Omental fat pad (tissue), 4 donors: ENCODE measurements around the gene POLK. TPM values are rescaled to one million over a fixed set of nuclear protein-coding genes. Genes with fewer than 3 reads are reported as not detected.

ENCODE experiments used
- ATAC-seq: fragments of 150-250 bp; one replicate; pipeline ENCODE4 v1.9.1; 2016; ENCODE audit warnings: mild to moderate bottlenecking, moderate library complexity; ENCODE audit not compliant: low FRiP score
- DNase-seq: peaks from one replicate; pipeline ENCODE4 v3.0.0-alpha.2; 2019; ENCODE audit warnings: low spot score
- total RNA-seq, 4 donors: library from RNA; depleted of rRNA; stranded (reverse); fragments of >200 nt; gene quantifications; one replicate each; pipeline ENCODE4 v1.1.0, GENCODE V29; 2016
- TF ChIP-seq, protein P1 (sequence below), 3 donors: fragments of 450-650 bp; IDR thresholded peaks; one replicate each; pipeline ENCODE4 v1.5.1; 2016 to 2017; ENCODE audit warnings: antibody characterized with exemption in 3 of 3, mild to moderate bottlenecking in 3 of 3, moderate library complexity in 2 of 3

The POLK gene
- total RNA-seq, 4 donors from 2014 or later = 32.2 to 51.4 (median 37.0) TPM

DNA sequence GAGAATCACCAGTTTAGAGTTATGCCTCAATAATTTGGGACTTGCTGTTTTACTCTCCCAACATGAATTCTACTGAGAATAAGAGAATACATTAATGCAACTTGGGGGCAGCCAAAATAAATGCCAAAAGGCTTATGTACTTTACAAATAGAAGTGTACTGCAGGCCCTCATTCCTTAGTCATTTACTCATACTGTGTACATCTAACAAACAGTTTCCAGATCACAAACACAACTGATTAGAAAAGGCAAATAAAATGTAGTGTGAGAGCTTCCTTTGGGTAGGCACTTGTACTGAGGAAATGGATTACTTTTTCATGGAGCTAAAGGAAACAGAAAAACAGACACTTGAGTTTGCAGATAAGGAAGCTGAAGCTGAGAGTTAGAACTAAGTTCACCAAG lies 112.2 kb downstream of the POLK start:
- no peak for ATAC-seq
- no peak for DNase-seq
- TF ChIP-seq, protein P1, sequence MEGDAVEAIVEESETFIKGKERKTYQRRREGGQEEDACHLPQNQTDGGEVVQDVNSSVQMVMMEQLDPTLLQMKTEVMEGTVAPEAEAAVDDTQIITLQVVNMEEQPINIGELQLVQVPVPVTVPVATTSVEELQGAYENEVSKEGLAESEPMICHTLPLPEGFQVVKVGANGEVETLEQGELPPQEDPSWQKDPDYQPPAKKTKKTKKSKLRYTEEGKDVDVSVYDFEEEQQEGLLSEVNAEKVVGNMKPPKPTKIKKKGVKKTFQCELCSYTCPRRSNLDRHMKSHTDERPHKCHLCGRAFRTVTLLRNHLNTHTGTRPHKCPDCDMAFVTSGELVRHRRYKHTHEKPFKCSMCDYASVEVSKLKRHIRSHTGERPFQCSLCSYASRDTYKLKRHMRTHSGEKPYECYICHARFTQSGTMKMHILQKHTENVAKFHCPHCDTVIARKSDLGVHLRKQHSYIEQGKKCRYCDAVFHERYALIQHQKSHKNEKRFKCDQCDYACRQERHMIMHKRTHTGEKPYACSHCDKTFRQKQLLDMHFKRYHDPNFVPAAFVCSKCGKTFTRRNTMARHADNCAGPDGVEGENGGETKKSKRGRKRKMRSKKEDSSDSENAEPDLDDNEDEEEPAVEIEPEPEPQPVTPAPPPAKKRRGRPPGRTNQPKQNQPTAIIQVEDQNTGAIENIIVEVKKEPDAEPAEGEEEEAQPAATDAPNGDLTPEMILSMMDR (IDR thresholded peaks at IDR 0.05) = no peak

DNA sequence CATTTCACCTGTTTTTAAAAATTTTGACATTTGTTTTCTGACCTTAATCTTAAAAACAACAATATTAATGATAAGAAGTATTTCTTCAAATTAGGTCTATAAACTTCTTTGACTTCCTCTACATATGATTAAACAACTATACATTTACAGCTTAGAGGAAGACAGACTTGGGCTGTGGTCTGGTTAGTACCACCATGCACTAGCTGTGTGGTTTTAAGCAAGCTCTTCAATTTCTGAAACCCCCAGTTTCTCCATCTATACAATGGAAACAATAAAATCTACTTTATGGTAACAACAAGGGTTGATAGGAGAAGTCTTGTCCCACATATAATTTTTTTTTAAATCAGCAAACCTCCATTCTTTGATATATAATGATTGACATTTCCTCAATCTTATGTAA lies 115.3 kb downstream of the POLK start:
- DNase-seq (no peak), ATAC-seq (no peak)
- TF ChIP-seq, protein P1 (IDR thresholded peaks at IDR 0.05) = no peak

DNA sequence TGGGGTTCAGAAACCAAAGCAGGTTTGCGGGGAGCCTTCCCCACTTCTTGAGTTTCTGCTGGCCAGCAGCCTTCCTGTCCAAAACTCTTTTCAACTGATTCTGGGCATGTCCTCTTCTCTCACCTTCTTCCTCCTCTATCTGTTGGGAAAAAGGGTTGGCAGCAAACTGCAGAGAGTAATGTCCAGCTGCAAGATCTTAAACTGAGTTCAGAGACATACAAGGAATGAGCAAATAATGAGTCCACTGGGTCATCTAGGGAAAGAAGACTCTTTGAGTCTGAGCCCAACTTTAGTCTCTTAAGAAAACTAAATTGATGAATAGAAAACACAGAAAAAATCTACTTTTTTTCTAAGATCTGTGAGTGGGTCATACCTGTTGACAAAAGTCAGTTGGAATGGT lies 116.1 kb downstream of the POLK start:
- TF ChIP-seq, protein P1 (IDR thresholded peaks at IDR 0.05) = no peak
- no peak for DNase-seq
- ATAC-seq = no peak

DNA sequence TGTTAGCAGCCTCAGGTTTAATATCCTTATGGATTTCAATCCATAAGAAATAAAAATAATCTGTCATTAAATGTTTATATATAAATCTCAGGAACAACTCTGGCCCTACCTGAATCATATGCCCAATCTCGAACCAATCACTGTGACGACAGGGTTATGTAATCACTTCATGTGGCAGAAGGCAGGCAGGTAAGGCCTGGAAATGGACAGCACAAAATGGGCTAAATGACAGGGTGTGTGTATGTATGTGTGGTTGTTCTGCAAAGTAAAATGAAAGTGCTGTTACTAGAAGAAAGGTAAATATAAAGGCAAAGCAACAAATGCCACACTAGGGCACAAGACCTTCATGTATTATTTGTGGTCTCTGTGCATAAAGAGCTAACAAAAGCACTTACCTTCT lies 119.2 kb downstream of the POLK start:
- ATAC-seq = no peak
- TF ChIP-seq, protein P1 (IDR thresholded peaks at IDR 0.05) = no peak

DNA sequence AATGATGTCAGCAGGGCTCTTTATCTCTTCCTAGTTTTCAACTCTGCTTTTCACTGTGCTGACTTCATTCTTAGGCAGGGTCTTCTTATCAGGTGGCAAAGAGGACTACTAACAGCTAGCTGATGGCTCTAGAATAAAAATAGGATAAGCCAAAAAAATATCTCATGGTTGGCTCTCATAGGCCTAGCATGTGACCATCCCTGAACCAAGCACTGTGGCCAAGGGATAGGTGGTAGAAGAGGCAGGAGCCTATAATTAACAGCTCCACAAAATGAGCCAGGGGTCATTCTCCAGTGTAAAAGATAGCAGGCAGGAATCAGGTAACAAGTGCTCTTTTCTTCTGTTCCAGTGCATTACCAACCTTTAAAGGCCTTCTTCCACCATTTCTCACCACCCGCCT lies 120.6 kb downstream of the POLK start:
- DNase-seq = no peak
- ATAC-seq = no peak
- TF ChIP-seq, protein P1 (IDR thresholded peaks at IDR 0.05) = no peak

More for the DNA sequence above, 119.2 kb downstream of the POLK start:
- DNase-seq = no peak

DNA sequence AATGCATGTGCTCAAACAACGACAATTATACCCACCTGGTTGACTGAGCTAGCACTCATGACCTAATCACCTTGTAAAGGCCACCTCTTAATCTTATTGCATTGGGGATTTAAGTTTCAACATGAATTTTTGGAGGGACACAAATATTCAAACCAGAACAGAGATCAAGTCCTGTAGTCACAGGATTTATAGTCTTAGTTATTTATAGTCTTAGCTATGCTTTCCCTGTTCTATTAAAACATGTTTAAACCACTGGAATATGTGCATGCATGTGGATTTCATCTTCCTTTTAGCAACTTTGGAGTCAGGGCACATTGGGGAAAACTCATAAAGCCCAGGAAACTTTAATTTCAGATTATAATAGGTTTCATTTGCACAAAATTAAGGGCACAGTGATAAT lies 126.3 kb downstream of the POLK start:
- TF ChIP-seq, protein P1 (IDR thresholded peaks at IDR 0.05) = no peak
- DNase-seq (no peak), ATAC-seq (no peak)

DNA sequence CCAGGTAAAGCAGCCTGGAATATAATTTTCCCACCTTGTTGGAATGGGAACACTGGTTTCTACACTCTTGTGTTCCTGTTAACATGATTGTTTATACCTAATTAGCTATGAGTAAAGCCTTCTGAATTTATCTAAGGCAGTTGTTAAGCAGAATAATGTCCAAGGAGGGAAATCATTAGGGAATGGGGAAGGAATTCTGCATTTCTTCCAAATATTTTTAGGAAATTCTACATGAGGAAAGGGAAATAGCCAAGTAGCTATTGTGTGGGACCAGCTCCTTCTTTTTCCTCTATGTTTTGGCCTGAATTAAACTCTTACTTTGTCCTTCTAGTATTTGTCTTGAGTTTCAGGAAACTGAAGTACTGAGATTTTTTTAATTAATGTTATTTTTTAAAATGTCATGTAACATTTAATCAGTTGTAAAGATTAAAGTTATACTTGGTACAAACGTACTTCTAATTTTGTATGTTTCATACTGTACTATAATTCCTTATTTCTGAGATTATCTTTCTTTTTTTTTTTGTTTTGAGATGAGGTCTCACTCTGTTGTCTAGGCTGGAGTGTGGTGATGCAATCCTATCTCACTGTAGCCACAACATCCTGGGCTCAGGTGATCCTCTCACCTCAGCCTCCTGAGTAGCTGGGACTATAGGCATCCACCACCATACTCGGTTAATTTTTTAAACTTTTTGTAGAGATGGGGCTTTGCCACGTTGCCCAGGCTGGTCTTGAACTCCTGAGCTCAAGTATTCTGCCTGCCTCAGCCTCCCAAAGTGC lies 128.0 kb downstream of the POLK start:
- TF ChIP-seq, protein P1 (IDR thresholded peaks at IDR 0.05) = no peak
- DNase-seq = no peak
- no peak for ATAC-seq
